Kidney (tissue), 14 donors: ENCODE results near the gene C2CD4D. TPM values are rescaled to one million over a fixed set of nuclear protein-coding genes. Genes with fewer than 3 reads are reported as not detected.

ENCODE experiments used
- DNase-seq, 5 donors: peaks; one replicate each; pipeline ENCODE4 v3.0.0-alpha.2; 2013 to 2020
- FAIRE-seq: peaks from 2 replicates; lab custom pipeline; 2012; peaks lifted over from hg19 to GRCh38; lab: Jason Lieb, UNC
- H3K27ac ChIP-seq, 2 donors: one replicate each; pipeline ENCODE4 v1.7.0; 2013; ENCODE audit warnings: low read depth in 2 of 2, low read length in 2 of 2, inconsistent platforms in 1 of 2
- H3K27me3 ChIP-seq: one replicate; pipeline ENCODE4 v1.7.1; 2013; ENCODE audit warnings: low read length, inconsistent platforms; ENCODE audit not compliant: control insufficient read depth, insufficient read depth
- H3K36me3 ChIP-seq, 3 donors: one replicate each; pipeline versions ENCODE4 v1.7.0 to v1.7.1; 2013; ENCODE audit warnings: low read length in 3 of 3, control low read depth in 1 of 3, inconsistent platforms in 1 of 3; ENCODE audit not compliant: insufficient read depth in 3 of 3, control insufficient read depth in 2 of 3
- H3K4me1 ChIP-seq, 3 donors: one replicate each; pipeline versions ENCODE4 v1.7.0 to v1.7.1; 2013; ENCODE audit warnings: low read length in 3 of 3, inconsistent platforms in 1 of 3, low read depth in 1 of 3; ENCODE audit not compliant: control insufficient read depth in 2 of 3, insufficient read depth in 2 of 3
- H3K4me3 ChIP-seq, 3 donors: one replicate each; pipeline versions ENCODE4 v1.7.0 to v1.8.1; 2013; ENCODE audit warnings: low read length in 3 of 3, control low read depth in 1 of 3, inconsistent platforms in 1 of 3
- H3K9ac ChIP-seq, 3 donors: one replicate each; pipeline versions ENCODE4 v1.7.0 to v1.7.1; 2013; ENCODE audit warnings: low read length in 3 of 3, control low read depth in 1 of 3, inconsistent platforms in 1 of 3
- H3K9me3 ChIP-seq, 3 donors: one replicate each; pipeline versions ENCODE4 v1.7.0 to v1.7.1; 2013; ENCODE audit warnings: low read length in 3 of 3, control low read depth in 1 of 3, inconsistent platforms in 1 of 3; ENCODE audit not compliant: control insufficient read depth in 2 of 3, insufficient read depth in 1 of 3
- intact Hi-C: fragments of 100-400 bp; cut with DNase I; formaldehyde crosslinking; loops from one replicate; pipeline ENCODE4 v1.11.1; 2022
- polyA plus RNA-seq: library from polyadenylated mRNA; stranded (reverse); fragments of 350-450 nt; fragmentation: Illumina TruSeq; extraction: RNeasy Lipid Tissue Mini Kit (QIAGEN cat#74804); gene quantifications from one replicate; pipeline ENCODE4 v1.2.3, GENCODE V29; 2014; ENCODE audit warnings: low read depth, low replicate concordance; ENCODE audit not compliant: insufficient read depth
- total RNA-seq: library from RNA; stranded (reverse); fragmentation: NEBNext Ultra II Directional; extraction: Animal tissue kit (Norgen Biotek cat#: 25700); gene quantifications from one replicate; pipeline ENCODE4 v1.2.1, GENCODE V29; 2021
- TF ChIP-seq, protein P1 (sequence below): IDR thresholded peaks from 3 replicates; pipeline ENCODE4 v1.5.1; 2012; ENCODE audit warnings: mild to moderate bottlenecking, moderate library complexity, borderline replicate concordance; ENCODE audit not compliant: insufficient read depth; ENCODE audit errors: extremely low read depth
- donor health status: control.
- donor health status: control.
- donor health status: control.
- donor health status: control.
- donor health status: control.
- donor health status: DM: yes; HTN: yes; CAD: no.
- donor health status: Normal renal cell carcinoma (clear cell type).

Gene C2CD4D
- total and polyA plus RNA-seq, 2 donors from 2014 or later, result 0.43 to 0.57 TPM

GRCh38 chr1:151833172-151833900 lies 6.3 kb downstream of the C2CD4D start:
- no peak for FAIRE-seq
- Histone ChIP-seq H3K4me3 (peak overlapping the region in 2 of 3 donors; percentile 36 to 54), H3K27ac (peak overlapping the region; percentile 75 to 88), H3K36me3 (peaks cover 0 to 2% (median 0%) of the 10 kb centered on the region in 3 donors), H3K9me3 (no peaks in the 10 kb centered on the region), H3K27me3 (peaks cover 8% of the 10 kb centered on the region), H3K9ac (peak overlapping the region in 1 of 3 donors; percentile 77), H3K4me1 (peaks cover 0 to 46% (median 35%) of the 10 kb centered on the region in 3 donors)
- intact Hi-C loops, result no loop called here
- no peak for DNase-seq
- TF ChIP-seq, protein P1, sequence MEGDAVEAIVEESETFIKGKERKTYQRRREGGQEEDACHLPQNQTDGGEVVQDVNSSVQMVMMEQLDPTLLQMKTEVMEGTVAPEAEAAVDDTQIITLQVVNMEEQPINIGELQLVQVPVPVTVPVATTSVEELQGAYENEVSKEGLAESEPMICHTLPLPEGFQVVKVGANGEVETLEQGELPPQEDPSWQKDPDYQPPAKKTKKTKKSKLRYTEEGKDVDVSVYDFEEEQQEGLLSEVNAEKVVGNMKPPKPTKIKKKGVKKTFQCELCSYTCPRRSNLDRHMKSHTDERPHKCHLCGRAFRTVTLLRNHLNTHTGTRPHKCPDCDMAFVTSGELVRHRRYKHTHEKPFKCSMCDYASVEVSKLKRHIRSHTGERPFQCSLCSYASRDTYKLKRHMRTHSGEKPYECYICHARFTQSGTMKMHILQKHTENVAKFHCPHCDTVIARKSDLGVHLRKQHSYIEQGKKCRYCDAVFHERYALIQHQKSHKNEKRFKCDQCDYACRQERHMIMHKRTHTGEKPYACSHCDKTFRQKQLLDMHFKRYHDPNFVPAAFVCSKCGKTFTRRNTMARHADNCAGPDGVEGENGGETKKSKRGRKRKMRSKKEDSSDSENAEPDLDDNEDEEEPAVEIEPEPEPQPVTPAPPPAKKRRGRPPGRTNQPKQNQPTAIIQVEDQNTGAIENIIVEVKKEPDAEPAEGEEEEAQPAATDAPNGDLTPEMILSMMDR, result no peak

- H3K9me3 ChIP-seq, result no peaks in the 10 kb centered on the region
- peak overlapping the region in 2 of 3 donors; percentile 36 to 97 for H3K4me3 ChIP-seq
- TF ChIP-seq, protein P1, result no peak
- peak overlapping the region in 1 of 3 donors; percentile 100 for H3K9ac ChIP-seq
- peak in 2 of 5 donors; percentile 53 to 95 for DNase-seq
- H3K36me3 ChIP-seq, result peaks cover 0 to 5% (median 0%) of the 10 kb centered on the region in 3 donors
- H3K4me1 ChIP-seq, result peaks cover 0 to 45% (median 36%) of the 10 kb centered on the region in 3 donors
- intact Hi-C loops, result no loop called here
- H3K27me3 ChIP-seq, result peaks cover 4% of the 10 kb centered on the region
- no peak for FAIRE-seq
- peak overlapping the region; percentile 92 to 98 for H3K27ac ChIP-seq
Observed at GRCh38 chr1:151832318-151832980, 7.2 kb downstream of the C2CD4D start.

GRCh38 chr1:151831605-151832004 lies 8.0 kb downstream of the C2CD4D start, which contains the start of gene RORC:
RORC (minus strand) TSS chr1:151831802; CDS start chr1:151831764, 38 bp downstream.
- DNase-seq (peak in 1 of 5 donors; percentile 90), FAIRE-seq (no peak)
- Histone ChIP-seq H3K4me1 (peaks cover 0 to 38% (median 34%) of the 10 kb centered on the region in 3 donors), H3K27ac (peak within 1 kb of the TSS; percentile 92 to 98), H3K9ac (peak within 1 kb of the TSS in 2 of 3 donors; percentile 94 to 100), H3K4me3 (peak within 1 kb of the TSS in 2 of 3 donors; percentile 90 to 97), H3K27me3 (no peaks in the 10 kb centered on the region), H3K9me3 (no peaks in the 10 kb centered on the region), H3K36me3 (peaks cover 0 to 5% (median 0%) of the 10 kb centered on the region in 3 donors)
- intact Hi-C loops, result no loop called here
- TF ChIP-seq, protein P1, result no peak
